GM19324 (cell line): Measurements from ENCODE around the gene VWC2.
"Not testable (repeated sequence)": the region's sequence is repeated elsewhere in the genome, so short reads cannot be mapped to it uniquely, and the experiment has no call there.

ENCODE experiments used
- ATAC-seq: cut with Tn5 transposase; IDR thresholded peaks from one replicate; pipeline ENCODE4 v1.9.1; 2021; ENCODE audit warnings: mild to moderate bottlenecking, moderate library complexity; ENCODE audit not compliant: unreplicated experiment, low FRiP score

VWC2 gene

DNA sequence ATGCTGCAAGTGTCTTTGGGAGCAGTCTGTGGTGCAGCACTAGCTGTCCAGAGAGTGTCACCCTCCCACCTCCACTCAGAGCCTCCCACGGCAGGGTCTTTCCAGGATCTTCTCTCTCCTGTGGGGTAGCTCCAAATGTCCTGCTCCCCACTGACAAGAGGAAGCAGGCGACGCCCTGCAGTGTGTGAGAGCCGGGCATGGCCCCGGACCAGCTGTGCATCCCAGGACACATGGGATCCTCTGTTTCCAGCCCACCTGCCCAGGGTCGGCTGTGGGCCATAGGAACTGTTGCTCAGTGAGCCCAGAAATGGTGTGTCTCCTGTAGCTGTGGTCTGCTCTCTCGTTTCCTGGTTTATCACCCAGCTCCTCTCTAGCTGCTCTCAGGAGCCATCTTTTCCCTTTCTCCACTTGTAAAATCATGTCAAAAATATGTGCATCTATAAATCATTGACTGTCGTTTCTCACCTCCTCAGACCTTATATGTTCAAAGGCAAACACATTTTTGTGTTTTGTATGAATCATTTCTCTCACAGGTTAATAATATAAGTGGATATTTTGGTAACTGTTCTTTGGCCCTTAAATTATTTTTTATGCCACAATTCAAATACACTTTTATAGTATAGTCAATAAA lies 74.9 kb downstream of the VWC2 start:
- ATAC-seq = no peak

DNA sequence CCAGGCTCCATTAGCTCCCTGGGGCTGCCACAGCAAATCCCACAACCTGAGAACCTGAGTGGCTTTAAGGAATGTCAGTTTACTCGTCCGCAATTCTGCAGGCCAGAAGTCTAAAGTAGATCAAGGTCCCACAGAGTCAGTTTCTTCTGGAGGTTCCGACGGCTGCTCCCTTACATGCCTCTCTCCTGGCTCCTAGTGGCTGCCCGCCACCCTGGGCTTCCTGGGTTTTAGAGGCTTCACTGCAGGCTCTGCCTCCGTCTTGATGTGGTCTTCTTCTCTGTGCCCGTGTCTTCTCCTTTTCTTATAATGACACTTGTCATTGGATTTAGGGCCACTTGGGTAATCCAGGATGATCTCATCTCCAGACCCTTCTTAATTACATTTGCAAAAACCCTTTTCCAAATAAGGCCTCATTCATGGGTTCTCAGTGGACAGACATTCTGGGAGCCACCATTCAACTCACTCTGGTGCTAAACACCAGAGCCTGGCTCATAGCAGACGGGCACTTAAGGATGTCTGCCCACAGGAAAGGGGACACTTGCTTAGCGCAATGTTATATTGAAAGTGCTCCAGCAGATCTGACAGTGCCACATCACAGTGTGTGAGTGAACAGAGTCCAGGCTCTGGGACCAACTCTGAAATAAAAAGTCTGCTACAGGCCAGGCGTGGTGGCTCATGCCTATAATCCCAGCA lies 77.6 kb downstream of the VWC2 start:
- ATAC-seq = no peak

DNA sequence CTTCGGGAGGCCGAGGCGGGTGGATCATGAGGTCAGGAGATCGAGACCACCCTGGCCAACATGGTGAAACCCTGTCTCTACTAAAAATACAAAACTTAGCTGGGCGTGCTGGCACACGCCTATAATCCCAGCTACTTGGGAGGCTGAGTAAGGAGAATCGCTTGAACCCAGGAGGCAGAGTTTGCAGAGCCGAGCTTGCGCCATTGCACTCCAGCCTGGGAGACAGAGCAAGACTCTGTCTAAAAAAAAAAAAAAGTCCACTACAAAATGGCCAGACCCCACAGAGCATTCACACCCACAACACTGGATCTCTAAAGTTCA lies 78.1 kb downstream of the VWC2 start:
- not testable (repeated sequence) for ATAC-seq

DNA sequence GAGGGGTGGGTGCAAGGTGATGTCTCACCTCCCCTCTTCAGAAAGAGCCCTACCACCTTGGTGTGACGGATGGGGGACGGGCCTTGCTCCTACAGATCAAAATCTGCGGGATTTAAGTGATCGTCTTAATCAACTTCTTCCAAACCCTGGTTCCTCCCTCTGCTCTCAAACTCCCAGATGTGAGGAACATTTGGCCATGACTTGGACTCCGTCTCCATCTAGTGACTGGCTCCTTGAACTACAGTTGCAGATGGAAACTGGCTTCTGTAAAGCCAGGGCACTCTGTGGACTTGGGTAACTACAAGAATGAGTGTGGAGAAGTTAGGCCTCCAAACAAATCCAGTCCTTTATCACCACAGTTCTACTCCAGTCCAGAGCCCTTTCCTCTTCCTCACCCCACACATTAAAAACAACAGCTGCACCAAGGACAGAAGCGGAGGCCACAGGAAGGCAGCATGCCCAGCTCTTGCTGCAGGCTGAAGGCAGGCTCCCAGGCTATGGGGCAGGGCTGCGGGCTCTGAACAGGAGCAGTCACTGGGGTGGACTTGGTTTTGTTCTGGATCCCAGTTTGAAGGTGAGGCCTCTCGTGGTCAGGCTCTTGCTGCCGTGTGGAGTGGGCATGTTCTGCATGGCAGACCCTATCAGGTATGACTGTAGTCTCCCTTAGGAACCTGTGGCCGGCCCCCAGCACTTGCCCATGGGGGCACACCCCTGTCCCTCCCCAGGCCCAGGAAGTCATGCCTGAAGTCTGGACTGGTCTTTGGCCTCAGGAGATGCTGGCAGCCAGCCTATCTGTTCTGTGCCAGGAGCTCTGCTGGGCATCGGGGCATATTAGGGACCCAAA lies 79.4 kb downstream of the VWC2 start:
- ATAC-seq = peak; percentile 61

DNA sequence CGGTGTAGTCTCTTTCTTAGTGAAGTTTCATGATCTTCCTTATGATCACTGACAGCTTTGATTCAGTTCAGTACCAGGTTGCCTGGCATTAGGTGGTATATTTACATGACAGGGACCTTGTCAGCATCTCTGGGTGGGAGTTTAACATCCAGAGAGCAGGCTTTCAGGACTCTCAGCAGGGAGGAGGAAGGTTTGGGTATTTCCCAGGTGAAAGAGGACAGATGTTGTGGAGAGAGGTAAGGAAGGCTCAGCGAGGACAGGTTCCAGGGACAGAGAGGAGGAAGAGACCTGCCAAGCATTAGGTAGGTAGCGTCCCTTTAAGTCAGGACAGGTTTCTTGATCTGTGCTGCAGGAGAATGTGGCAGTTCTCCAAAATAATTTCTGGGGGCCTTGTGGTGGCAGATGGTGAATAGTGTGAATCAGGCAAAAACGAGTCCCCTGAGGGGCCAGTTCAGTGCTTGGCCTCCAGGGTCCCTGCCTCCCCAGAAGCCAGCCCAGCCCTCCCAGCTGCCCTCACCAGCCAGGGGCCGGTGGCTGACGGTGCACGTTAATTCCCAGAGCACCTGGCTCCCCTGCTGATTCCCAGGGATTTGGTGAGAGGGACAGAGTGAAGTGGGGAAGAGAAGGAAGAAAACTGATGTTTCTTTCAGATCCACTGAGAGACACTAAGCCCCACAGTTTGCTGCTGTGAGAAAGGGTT lies 82.0 kb downstream of the VWC2 start:
- no peak for ATAC-seq

DNA sequence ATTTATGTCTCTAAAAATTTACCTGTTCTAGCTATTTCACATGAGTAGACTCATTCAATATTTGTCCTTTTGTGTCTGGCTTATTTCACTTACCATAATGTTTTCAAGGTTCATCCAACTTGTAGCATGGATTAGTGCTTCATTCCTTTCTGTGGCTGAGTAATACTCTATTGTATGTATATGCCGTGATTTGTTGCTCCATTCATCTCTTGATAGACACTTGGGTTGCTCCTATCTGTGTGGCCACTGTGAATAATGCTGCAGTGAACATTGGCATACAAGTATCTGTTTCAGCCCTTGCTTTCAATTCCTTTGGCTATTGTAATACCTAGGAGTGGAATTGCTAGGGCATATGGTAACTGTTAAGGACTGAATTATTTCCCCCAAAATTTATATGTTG lies 86.9 kb downstream of the VWC2 start:
- no peak for ATAC-seq

DNA sequence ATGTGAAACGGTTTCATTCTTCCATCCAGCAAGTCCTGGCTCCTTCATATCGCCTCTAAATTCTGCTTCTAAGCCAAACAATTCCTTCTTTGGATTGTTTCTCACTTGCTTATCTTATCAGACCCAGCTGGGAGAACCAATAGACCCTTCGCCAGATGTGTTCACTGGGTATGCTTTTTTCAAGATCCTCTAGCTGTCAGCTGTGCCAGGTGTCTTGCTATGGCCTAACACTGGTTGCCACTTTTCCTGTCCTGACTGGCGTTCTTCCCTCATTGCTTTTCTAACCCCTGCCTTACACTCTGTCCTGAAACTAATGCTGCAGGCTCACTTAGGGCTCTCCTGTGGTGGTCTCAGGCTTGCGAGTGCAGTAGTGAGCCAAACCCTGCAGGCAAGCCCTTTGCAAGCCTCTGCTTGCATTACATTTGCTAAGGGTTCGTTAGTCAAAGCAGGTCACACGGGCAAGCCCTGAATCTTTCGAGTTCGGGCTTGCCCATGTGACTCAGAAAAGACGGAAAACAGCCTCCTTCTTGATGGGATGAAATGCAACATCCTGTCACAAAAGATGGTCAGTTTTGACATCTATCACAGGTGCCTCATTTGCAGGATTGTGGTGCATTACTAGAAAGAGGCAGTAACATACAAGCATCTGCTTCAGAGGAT lies 92.8 kb downstream of the VWC2 start:
- no peak for ATAC-seq

DNA sequence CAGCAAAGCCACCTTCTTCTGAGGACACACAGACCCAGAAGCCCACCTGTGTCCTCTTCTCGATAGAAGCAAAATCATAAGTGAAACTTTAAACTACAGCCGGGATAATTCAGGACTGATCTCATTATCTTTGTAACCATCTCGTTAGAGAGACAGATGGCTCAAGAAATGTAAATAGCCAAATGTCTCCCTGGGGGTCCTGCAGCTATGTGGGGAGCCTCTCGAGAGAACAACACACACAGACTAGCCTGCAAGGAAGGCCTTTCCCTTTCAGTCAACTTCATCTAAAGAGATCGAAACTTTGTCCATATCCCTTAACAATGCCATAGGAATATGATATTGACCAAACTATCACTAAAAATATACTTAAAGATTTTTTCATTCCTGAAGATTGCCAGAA lies 93.5 kb downstream of the VWC2 start:
- ATAC-seq = no peak

DNA sequence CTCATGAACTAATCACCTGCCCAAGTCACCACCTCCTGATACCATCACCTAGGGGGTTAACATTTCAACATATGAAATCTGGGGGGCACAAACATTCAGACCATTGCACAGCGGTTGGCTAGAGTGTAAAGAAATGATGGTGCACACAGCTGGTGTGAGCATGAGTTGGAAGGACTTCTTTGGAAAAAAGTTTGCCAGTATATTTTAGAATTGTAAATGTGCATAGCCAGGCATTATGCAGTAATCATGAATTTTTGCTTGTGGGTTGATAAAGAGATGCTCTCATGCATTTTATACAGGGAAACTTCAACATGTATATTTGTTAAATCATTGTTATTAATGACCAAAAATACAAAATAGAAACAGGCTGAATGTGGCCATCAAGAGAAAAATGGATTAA lies 100.0 kb downstream of the VWC2 start:
- no peak for ATAC-seq

DNA sequence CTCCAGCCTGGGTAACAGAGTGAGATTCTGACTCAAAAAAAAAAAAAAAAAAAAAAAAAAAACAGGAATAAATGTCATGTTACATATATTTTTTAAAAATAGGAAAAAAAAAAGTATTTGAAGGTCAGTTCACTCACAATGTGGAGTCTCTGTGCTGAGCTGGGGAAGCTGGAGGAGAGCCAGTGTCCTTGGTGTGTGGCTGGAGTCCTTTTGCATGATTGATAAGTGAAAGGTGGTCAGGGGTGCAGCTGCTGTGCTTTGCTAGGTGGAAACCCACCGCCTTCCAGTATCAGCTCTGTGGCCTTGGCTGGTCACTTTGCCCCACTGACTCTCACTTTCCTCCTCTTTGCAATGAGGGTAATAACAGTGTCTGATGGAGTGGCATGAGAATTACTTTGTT lies 101.9 kb downstream of the VWC2 start:
- no peak for ATAC-seq

DNA sequence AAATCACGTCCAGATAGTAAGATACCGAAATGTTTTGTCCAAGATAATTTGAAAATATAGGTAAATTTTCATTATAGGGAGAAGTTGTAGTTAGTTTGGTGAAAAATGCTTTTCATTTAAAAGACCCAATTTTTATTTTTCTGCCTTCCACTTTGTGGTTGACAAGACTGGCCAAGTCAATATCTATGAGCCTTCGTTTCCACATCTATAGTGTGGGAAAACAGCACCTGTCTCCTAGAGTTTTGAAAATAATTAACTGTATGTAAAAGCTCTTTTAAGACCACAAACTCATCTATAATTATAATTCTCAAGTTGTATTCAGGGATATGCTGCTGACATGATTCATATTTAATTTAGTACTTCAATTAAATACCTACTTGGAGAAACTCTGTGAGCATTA lies 102.8 kb downstream of the VWC2 start:
- no peak for ATAC-seq

DNA sequence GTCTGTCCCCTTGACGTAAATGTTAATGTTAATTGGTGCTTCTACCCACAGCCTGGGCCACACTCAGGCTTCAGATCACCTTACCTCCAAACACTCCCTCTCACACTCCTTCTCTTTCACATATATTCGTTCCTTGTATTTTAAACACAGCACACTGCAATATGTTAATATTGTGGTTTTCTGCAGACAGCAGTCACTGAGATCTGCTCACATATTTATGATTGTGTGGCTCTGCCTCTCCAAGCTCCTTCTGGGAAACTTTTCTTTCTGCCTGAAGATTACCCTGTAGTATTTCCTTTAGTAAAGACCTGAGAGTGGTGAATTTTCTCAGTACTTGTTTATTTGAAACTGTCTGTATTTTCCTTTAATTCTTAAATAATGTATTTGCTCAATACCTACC lies 104.7 kb downstream of the VWC2 start:
- ATAC-seq = no peak

DNA sequence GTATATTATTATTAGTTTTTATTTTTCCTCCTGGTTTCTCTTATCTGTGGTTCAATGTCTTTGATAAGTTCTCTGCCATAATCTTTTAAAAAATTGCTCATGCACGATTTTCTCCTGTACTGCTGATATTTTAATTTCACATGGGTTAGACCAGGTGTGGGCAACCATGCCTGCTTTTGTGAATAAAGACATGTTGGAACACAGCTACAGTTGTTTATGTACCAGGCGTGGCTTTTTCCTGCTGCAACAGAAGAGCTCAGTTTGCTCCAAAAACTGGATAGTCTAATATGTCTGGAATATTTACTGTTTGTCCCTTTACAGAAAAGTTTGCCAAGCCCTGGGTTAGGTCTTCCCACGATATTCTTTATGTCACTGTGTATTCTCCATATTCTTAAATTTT lies 105.2 kb downstream of the VWC2 start:
- no peak for ATAC-seq

DNA sequence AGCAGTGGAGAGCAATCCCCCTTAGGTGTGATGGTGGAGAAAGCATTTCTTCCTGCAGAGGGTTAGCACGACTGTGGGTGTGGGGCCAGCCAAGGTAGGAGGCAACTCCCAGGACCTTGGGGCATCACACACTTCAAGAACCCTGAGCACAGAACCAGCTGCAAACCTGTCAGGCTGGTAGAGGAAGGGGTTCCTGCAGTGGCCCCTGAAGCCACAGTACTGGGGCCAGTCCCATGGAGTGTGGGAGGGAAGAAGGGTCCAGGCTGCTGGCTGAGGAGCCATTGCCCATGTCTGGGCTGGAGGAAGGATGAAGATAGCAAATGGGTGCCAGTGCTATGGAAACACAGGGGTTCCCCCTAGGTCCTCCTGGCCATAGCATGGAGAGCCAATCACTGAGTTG lies 110.5 kb downstream of the VWC2 start:
- no peak for ATAC-seq

DNA sequence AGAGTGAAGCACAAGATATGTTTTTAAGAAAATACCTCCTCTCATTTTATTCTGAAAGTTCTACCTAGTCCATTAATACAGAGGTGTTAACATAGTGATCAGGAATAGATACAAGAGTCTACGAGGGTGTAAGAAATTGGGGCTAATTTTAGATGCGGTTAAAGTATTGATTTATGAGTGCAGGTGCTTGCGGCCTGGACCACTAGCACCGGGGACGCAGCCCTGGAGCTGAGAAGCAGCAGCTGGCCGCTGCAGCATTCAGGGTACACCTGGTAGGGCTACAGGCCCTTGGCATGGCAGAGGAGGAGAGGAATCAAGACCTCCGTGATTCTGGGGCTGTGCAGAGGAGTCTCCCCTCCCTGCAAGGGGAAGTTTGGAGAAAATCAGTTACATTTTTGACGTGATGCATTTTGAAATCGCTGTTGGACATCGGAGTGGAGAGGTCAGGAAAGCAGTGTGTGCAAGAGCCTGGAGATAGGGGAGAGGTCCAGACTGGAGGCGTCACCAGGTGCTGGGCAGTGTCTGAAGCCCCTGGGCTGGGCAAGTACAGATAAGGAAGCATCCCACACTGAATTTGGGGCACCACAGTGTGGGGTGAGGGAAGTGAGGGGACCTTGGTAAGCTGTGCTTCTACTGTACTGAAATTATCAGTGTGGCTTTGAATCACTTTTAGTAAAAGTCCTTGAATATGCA lies 112.3 kb downstream of the VWC2 start:
- ATAC-seq = no peak

DNA sequence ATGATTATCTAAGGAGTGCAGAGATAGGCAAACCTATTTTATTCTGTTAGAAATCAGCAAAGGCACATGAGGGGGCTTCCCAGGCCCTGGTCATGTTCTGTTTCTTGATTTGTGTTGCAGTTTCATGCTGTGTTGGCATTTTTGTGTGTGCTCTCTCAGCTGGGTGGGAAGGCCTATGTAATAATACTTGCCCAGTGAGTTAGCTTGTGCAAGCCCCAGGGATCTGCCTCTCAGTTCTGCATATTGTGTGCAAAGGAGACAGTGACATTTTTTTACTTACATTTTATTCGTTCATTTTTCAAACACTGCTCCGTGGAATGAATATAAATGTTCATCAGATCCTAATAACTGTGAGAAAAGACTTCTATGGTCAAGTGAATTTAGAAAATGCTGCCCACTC lies 119.0 kb downstream of the VWC2 start:
- no peak for ATAC-seq

DNA sequence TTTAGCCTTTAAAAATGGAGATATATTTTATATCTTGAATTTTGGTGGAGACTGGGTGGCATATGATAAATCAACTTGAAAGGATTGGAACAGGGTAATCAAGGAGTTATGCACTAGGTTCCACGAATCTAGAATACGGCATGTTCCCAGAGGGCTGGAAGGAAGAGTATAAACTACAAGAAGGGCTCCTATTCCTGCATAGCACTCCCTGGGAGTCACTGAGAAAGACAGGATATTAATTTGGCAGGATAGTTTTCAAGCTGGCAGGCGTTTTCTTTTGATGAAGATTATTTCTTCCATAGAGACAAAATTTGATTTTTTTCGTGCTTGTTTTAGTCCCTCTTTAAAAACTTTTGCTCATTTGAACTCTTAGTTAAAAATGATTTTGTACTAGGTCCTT lies 119.7 kb downstream of the VWC2 start:
- no peak for ATAC-seq

DNA sequence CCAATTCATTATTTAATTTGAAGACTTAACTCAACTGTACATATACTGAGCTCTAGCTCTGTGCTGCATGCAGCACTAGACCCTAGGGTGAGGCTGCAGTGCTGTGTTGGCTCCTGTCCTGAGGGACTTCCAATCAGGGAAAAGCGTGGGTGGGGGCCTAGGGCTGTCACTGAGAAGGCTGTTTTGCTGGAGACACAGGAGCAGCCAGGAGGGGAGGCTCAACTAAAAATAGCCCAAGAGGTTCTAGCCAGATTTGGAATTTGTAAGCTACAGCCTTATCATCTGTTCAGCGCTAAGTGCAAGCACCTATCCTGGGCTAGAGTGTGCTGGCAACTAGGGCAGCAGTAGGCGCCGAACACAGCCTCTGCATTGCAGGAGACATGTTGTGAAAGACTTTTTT lies 121.1 kb downstream of the VWC2 start:
- no peak for ATAC-seq

DNA sequence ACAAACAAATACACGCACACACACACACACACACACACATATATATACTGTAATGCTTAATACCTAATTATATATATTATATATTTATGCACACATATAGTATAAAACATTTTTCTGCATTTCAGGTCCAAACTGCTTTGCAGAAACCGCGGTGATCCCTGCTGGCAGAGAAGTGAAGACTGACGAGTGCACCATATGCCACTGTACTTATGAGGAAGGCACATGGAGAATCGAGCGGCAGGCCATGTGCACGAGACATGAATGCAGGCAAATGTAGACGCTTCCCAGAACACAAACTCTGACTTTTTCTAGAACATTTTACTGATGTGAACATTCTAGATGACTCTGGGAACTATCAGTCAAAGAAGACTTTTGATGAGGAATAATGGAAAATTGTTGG lies 138.5 kb downstream of the VWC2 start:
- no peak for ATAC-seq

DNA sequence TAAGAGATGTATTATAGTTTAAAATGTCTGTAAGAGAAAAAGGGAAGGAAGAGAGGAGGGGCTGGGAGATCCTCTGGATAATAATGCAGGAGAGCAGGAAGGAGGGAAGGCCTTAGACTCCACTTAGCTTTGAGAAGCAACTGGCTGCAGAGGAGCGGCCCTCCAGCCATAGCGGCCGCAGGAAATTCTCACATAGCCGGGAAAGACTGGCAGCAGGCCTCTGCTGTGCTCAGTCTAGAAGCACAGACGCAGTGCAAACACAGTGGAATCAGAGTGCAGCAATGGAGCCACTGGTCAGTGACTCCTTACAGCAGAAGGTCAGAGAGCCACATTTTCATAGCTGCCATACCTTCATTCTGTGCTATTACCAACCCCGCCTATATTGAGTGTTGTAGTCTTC lies 153.3 kb downstream of the VWC2 start:
- ATAC-seq = no peak
